Mucosa of rectum (tissue), 2 donors: ENCODE data around the gene GALM.
A peak's percentile ranks its signal among the peaks of the same experiment; 100 is the strongest.
"Not testable (repeated sequence)": the region's sequence is repeated elsewhere in the genome, so short reads cannot be mapped to it uniquely, and the experiment has no call there.

Source experiments
- H3K27ac ChIP-seq, 2 donors: one replicate each; pipeline ENCODE4 v1.7.0; 2013; ENCODE audit warnings: inconsistent platforms in 2 of 2, low read depth in 2 of 2, low read length in 2 of 2
- H3K27me3 ChIP-seq, 2 donors: one replicate each; pipeline ENCODE4 v1.7.0; 2013; ENCODE audit warnings: low read length in 2 of 2; ENCODE audit not compliant: control insufficient read depth in 2 of 2, insufficient read depth in 2 of 2
- H3K36me3 ChIP-seq, 2 donors: one replicate each; pipeline ENCODE4 v1.7.0; 2013; ENCODE audit warnings: low read length in 2 of 2; ENCODE audit not compliant: control insufficient read depth in 2 of 2, insufficient read depth in 2 of 2
- H3K4me1 ChIP-seq, 2 donors: one replicate each; pipeline ENCODE4 v1.7.0; 2013; ENCODE audit warnings: low read length in 2 of 2, mild to moderate bottlenecking in 1 of 2; ENCODE audit not compliant: control insufficient read depth in 2 of 2, insufficient read depth in 2 of 2
- H3K4me3 ChIP-seq, 2 donors: one replicate each; pipeline ENCODE4 v1.7.0; 2013; ENCODE audit warnings: low read length in 2 of 2
- H3K9ac ChIP-seq, 2 donors: one replicate each; pipeline ENCODE4 v1.7.0; 2013; ENCODE audit warnings: low read length in 2 of 2, low read depth in 1 of 2, mild to moderate bottlenecking in 1 of 2
- H3K9me3 ChIP-seq, 2 donors: one replicate each; pipeline ENCODE4 v1.7.0; 2013; ENCODE audit warnings: low read length in 2 of 2; ENCODE audit not compliant: control insufficient read depth in 2 of 2
- donor health status: healthy.
- donor health status: Normal muscosa, but diverticular disease.

The GALM gene

DNA sequence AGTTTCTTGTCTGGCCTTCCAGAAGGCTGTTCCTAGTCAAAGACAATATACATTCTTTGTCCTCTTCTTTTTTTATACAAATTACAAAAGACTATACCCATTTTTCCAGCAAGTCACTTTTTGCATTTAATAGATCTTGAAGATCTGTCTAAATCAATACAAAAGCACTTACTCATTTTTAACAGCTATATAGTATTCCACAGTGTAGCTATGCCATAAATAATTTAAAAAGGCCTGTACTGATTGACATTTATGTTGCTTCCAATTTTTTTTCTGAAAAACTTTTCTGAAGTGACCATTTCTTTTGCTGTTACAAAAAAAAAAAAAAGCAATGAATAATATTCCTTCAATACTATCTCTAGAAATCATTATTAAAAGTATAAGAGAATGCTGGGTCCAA, 32.9 kb upstream of the GALM start:
- Histone ChIP-seq H3K36me3 (no peaks in the 10 kb centered on the region), H3K27me3 (no peaks in the 10 kb centered on the region), H3K4me3 (no peak overlapping the region), H3K9me3 (no peaks in the 10 kb centered on the region), H3K9ac (no peak overlapping the region), H3K27ac (no peak overlapping the region), H3K4me1 (no peaks in the 10 kb centered on the region)

DNA sequence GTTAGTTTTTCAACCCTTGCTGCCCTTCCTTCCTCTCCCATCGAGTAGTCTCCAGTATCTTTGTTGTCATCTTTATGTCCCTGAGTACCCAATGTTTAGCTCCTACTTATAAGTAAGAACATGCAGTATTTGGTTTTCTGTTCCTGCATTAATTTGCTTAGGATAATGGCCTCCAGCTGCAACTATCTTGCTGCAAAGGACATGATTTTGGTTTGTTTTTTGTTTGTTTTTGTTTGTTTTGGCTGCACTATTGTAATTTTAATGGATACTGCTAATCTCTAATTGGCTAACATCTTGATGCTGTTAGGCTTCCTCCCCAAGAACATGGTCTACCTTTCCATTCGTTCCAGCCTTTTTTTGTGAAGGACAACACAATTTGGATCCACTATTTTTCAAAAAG, 32.0 kb upstream of the GALM start:
- Histone ChIP-seq H3K27ac (no peak overlapping the region), H3K4me3 (no peak overlapping the region), H3K4me1 (no peaks in the 10 kb centered on the region), H3K9me3 (no peaks in the 10 kb centered on the region), H3K9ac (no peak overlapping the region), H3K36me3 (no peaks in the 10 kb centered on the region), H3K27me3 (no peaks in the 10 kb centered on the region)

DNA sequence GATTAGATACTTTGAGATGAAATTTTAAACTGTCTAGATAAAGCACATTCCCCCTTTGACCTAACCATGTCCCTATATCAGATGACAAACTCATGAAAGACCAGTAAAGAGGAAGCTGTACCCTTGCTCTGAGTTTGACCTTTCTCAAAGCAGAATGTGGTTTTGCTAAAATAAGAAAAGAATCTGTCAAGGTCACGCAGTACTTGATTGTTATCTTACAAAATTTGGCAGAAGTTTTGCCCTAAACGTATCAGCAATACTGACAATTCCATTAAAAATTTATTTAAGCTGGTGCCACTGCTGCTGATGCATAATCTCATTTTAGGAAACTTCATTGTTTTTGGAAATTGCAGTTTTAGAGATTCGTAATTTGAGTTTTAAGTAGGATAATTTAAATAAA, 31.2 kb upstream of the GALM start:
- no peaks in the 10 kb centered on the region for H3K27me3 ChIP-seq
- no peaks in the 10 kb centered on the region for H3K9me3 ChIP-seq
- no peak overlapping the region for H3K4me3 ChIP-seq
- no peaks in the 10 kb centered on the region for H3K36me3 ChIP-seq
- no peak overlapping the region for H3K9ac ChIP-seq
- no peak overlapping the region for H3K27ac ChIP-seq
- no peaks in the 10 kb centered on the region for H3K4me1 ChIP-seq

DNA sequence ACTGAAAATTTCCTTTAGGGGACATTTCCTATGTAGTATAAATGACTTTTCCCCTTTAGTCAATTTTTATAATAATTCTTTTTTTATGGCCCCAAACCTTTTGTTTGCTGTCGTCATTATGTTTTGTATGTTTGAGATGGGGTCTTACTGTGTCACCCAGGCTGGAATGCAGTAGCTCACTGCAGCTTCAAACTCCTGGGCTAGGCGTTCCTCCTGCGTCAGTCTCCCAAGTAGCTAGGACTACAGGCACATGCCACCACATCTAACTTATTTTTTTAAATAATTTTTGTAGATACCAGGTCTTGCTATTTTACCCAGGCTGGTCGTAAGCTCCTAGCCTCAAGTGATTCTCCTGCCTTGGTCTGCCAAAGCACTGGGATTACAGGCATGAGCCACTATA, 30.8 kb upstream of the GALM start:
- no peaks in the 10 kb centered on the region for H3K4me1 ChIP-seq
- H3K27me3 ChIP-seq: no peaks in the 10 kb centered on the region
- no peaks in the 10 kb centered on the region for H3K9me3 ChIP-seq
- H3K9ac ChIP-seq: no peak overlapping the region
- no peak overlapping the region for H3K4me3 ChIP-seq
- H3K27ac ChIP-seq: no peak overlapping the region
- H3K36me3 ChIP-seq: no peaks in the 10 kb centered on the region

DNA sequence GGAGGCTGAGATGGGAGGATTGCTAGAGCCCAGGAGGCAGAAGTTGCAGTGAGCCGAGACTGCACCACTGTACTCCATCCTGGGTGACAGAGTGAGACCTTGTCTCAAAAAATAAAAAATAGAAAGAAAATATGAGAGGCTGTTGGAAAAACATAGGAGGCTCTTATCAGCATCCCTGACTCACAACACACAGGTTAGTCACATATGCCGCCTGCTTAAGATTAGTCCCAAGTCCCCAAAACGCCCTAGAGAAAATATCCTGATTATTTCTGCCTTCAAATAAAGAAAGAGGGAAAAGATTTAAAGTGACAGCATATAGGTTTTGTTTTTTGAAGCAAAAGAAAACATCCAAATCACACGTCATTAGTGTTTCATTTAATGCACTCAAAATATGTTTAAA, 29.8 kb upstream of the GALM start:
- no peaks in the 10 kb centered on the region for H3K27me3 ChIP-seq
- H3K36me3 ChIP-seq: no peaks in the 10 kb centered on the region
- H3K4me1 ChIP-seq: no peaks in the 10 kb centered on the region
- no peak overlapping the region for H3K9ac ChIP-seq
- H3K9me3 ChIP-seq: no peaks in the 10 kb centered on the region
- H3K4me3 ChIP-seq: no peak overlapping the region
- H3K27ac ChIP-seq: no peak overlapping the region

DNA sequence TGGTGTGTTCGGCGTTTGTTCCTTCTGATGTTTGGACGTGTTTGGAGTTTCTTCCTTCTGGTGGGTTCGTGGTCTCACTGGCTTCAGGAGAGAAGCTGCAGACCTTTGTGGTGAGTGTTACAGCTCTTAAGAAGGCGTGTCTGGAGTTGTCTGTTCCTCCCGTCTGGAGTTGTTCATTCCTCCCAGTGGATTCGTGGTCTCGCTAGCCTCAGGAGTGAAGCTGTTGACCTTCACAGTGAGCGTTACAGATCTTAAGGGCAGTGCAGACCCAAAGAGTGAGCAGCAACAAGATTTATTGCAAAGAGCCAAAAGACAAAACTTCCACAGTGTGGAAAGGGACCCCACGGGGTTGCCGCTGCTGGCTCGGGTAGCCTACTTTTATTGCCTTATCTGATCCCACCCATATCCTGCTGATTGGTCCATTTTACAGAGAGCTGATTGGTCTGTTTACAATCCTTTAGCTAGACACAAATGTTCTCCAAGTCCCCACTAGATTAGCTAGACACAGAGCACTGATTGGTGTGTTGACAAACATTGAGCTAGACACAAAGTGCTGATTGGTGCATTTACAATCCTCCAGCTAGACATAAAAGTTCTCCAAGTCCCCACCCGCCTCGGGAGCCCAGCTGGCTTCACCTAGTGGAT, 23.4 kb upstream of the GALM start:
- not testable (repeated sequence) for H3K9me3 ChIP-seq, H3K36me3 ChIP-seq, H3K27ac ChIP-seq, H3K4me3 ChIP-seq, H3K9ac ChIP-seq, H3K4me1 ChIP-seq, H3K27me3 ChIP-seq

DNA sequence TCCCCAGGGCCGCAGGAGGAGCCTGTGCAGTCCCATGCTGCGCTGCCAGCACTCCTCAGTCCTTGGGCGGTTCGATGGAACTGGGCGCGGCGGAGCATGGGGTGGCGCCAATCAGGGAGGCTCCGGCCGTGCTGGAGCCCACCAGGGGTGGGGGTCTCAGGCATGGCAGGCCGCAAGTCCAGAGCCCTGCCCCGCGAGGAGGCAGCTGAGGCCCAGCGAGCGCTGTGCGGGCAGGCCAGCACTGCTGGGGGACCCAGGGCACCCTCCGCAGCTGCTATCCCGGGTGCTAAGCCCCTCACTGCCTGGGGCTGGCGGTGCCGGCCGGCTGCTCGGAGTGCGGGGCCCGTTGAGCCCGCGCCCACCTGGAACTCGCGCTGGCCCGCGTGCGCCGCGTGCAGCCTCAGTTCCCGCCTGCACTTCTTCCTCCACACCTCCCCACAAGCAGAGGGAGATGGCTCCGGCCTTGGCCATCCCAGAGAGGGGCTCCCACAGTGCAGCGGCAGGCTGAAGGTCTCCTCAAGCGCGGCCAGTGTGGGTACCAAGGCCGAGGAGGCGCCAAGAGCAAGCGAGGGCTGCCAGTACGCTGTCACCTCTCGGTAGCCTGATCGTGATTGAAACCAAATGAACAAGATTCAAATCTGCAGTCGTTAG, 22.8 kb upstream of the GALM start:
- Histone ChIP-seq H3K4me3 (no peak overlapping the region), H3K9me3 (no peaks in the 10 kb centered on the region), H3K27ac (peak overlapping the region in 1 of 2 donors; percentile 48), H3K36me3 (no peaks in the 10 kb centered on the region), H3K4me1 (no peaks in the 10 kb centered on the region), H3K27me3 (no peaks in the 10 kb centered on the region), H3K9ac (no peak overlapping the region)

DNA sequence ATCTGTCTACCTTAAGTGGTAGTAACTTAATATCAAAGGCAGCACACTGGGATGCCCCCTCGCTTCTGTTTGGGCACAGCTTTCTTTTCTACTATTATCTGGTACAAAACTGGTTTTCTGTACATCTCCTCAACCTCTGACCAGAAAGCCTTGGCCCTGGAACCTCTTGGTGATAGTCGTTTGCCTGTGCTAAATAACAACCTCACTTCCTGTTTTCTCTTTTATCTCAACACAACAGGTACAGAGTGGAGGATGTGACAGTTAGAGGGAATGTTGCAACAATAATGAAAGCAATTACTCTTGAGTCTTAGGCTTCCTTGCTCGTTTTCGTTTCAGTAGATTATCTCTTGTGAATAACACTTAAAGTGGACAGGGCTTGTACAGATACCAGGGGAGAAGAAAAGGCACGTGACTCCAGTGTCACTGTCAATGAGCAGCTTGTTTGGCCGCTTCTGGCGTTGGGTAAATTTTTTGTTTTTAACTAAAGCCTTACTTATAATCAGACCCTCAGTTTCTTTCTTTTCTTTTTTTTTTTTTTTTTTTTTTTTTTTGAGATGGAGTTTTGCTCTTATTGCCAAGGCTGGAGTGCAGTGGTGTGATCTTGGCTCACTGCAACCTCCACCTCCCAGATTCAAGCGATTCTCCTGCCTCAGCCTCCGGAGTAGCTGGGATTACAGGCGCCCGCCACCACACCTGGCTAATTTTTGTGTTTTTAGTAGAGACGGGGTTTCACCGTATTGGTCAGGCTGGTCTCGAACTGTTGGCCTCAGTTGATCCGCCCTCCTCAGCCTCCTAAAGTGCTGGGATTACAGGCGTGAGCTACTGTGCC, 22.0 kb upstream of the GALM start:
- not testable (repeated sequence) for H3K36me3 ChIP-seq, H3K4me1 ChIP-seq, H3K4me3 ChIP-seq, H3K27me3 ChIP-seq, H3K9ac ChIP-seq, H3K9me3 ChIP-seq
- H3K27ac ChIP-seq: peak overlapping the region in 1 of 2 donors; percentile 48

DNA sequence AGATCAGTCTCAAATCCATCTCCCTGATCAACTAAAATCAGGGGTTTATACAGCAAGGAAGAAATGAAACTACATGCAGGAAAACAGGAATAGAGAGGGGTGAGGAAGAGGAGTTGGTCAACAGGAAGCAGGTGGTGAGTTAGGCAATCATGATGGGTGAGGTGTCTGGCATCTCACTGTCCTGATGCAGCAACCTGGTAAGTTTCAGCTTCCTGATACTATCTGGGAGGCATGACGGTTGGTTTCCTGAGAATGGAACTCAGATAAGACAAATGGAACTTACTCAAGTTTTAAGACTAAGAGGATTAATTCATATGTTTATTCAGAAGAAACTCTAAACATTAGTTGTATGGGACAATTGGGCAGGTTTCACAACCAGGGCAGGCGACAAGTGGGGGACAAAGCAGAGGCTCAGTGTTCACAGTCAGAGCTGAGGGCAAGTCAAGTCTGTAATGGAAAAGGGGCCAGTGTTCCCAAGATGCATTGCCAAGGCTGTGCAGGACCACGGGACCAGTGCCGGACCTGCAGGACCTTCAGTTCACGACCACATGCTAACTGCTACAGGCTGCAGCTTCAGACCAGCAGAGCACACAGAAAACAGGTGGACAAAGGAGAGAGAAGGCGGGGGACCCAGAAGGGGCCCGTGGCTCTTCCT, 17.7 kb upstream of the GALM start:
- no peaks in the 10 kb centered on the region for H3K9me3 ChIP-seq
- H3K27me3 ChIP-seq: no peaks in the 10 kb centered on the region
- H3K27ac ChIP-seq: no peak overlapping the region
- H3K36me3 ChIP-seq: no peaks in the 10 kb centered on the region
- no peak overlapping the region for H3K4me3 ChIP-seq
- H3K4me1 ChIP-seq: no peaks in the 10 kb centered on the region
- no peak overlapping the region for H3K9ac ChIP-seq

DNA sequence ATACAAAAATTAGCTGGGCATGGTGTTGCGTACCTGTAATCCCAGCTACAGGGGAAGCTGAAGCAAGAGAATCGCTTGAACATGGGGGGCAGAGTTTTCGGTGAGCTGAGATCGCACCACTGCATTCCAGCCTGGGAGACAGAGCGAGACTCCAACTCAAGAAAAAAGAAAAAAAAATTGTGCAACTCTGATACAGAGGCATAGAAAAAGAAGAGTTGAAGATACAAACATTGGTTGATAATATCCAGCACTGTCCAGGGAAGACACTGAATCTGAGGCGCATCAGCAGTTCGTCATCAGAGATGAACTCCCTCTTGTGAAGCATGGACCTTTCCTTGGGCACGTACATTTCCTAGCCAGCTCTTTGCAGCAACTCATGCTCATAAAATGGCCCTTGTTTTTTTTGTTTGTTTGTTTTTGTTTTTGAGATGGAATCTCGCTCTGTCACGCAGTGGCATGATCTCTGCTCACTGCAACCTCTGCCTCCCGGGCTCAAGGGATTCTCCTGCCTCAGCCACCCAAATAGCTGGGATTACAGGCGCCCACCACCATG, 16.7 kb upstream of the GALM start:
- peaks cover 0 to 2% of the 10 kb centered on the region in 2 donors for H3K4me1 ChIP-seq
- no peaks in the 10 kb centered on the region for H3K9me3 ChIP-seq
- no peaks in the 10 kb centered on the region for H3K27me3 ChIP-seq
- no peak overlapping the region for H3K9ac ChIP-seq
- no peak overlapping the region for H3K27ac ChIP-seq
- H3K4me3 ChIP-seq: no peak overlapping the region
- no peaks in the 10 kb centered on the region for H3K36me3 ChIP-seq
